ENCODE measurements around the gene NEURL1. TPM values are rescaled to one million over a fixed set of nuclear protein-coding genes. Genes with fewer than 3 reads are reported as not detected.

The NEURL1 gene
- total RNA-seq, 1 donor from 2014 or later, result 1.8 TPM

DNA sequence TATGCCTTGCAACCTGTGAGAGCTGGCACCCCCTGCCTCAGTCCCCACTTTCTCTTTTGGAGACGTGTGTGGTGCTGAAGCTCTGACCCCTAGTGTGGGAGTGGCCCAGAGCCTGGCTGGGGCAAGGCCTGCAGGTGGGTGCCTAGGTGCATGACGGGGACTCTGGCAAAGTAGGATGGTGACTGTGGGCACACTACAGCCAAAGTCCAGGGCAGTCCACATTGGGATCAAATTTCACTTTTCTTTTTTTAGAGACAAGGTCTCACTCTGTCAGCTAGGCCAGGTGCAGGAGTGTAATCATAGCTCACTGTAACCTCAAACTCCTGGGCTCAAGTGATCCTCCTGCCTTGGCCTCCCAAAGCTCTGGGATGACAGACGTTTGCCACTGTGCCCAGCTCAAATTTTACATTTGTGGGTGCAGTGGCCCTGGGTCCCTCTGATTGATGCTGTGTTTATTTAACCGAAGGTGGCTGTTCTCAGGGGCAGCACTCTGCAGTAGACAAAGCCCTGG is 52.3 kb downstream of the NEURL1 start:
- no peak overlapping the region for H3K27ac Mint-ChIP-seq (ENCODE audit: unreplicated experiment)
- TF ChIP-seq, protein P1, sequence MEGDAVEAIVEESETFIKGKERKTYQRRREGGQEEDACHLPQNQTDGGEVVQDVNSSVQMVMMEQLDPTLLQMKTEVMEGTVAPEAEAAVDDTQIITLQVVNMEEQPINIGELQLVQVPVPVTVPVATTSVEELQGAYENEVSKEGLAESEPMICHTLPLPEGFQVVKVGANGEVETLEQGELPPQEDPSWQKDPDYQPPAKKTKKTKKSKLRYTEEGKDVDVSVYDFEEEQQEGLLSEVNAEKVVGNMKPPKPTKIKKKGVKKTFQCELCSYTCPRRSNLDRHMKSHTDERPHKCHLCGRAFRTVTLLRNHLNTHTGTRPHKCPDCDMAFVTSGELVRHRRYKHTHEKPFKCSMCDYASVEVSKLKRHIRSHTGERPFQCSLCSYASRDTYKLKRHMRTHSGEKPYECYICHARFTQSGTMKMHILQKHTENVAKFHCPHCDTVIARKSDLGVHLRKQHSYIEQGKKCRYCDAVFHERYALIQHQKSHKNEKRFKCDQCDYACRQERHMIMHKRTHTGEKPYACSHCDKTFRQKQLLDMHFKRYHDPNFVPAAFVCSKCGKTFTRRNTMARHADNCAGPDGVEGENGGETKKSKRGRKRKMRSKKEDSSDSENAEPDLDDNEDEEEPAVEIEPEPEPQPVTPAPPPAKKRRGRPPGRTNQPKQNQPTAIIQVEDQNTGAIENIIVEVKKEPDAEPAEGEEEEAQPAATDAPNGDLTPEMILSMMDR (conservative IDR thresholded peaks at IDR 0.05), result no peak
- peaks cover 5% of the 10 kb centered on the region for H3K27me3 Mint-ChIP-seq (ENCODE audit: low read depth)
- H3K36me3 Mint-ChIP-seq (ENCODE audit: low read depth), result no peaks in the 10 kb centered on the region
- H3K9me3 Mint-ChIP-seq, result no peaks in the 10 kb centered on the region
- no peak for DNase-seq (ENCODE audit: low read depth, low spot score)
- H3K4me3 Mint-ChIP-seq, result no peak overlapping the region
- peaks cover 16% of the 10 kb centered on the region for H3K4me1 Mint-ChIP-seq

DNA sequence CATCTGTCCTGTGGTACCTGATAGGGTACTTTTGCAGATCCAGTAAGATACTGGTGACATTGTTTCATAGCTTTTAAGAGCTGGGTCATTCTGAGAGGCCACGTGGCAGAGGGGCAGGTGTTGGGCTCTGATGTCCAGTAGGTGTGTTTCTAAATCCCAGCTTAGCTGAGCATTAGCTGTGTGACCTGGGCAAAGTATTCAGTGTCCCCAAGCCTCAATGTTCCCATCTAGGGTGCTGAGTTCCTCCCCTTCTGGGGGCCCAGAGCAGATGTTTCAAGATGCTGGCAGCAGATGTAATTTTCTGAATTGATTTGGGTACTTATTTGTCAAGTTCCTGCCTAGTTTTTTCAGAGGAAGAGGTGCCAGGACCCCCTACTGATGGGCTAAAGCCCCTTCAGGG is 52.9 kb downstream of the NEURL1 start:
- TF ChIP-seq, protein P1 (conservative IDR thresholded peaks at IDR 0.05), result no peak
- H3K9me3 Mint-ChIP-seq, result no peaks in the 10 kb centered on the region
- no peak overlapping the region for H3K27ac Mint-ChIP-seq (ENCODE audit: unreplicated experiment)
- peaks cover 16% of the 10 kb centered on the region for H3K4me1 Mint-ChIP-seq
- H3K36me3 Mint-ChIP-seq (ENCODE audit: low read depth), result no peaks in the 10 kb centered on the region
- no peak for DNase-seq (ENCODE audit: low read depth, low spot score)
- H3K4me3 Mint-ChIP-seq, result no peak overlapping the region
- peaks cover 2% of the 10 kb centered on the region for H3K27me3 Mint-ChIP-seq (ENCODE audit: low read depth)

DNA sequence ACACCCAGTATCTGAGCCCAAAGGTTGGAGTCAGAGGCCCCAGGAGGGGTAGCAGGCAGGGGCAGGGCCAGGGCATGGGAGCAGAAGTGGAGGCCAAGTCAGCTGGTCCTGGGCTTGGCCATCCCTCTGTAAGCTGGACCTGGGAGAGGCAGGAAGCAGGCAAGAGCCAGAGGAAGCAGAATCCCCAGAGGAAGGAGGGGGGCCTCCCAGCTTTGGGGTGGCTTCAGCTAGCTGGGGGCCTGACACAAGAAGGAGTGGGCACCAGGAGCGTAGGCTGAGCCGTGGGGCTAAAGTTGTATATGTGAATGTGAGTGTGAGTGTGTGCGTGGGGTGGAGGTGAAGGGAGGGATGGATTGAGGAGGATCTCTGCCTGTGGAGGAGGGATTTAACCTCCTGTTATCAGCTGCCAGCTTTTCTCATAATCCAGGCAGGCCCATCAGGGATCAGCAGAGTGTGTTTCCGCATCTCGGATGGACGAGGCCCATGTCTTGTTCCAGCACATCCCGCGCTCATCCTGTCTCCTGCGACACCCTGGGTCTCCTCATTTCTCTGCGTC is 54.0 kb downstream of the NEURL1 start:
- Mint-ChIP-seq H3K27ac (ENCODE audit: unreplicated experiment) (peak overlapping the region; percentile 12), H3K9me3 (no peaks in the 10 kb centered on the region), H3K4me1 (peaks cover 16% of the 10 kb centered on the region), H3K36me3 (ENCODE audit: low read depth) (no peaks in the 10 kb centered on the region), H3K4me3 (no peak overlapping the region), H3K27me3 (ENCODE audit: low read depth) (peaks cover 2% of the 10 kb centered on the region)
- TF ChIP-seq, protein P1 (conservative IDR thresholded peaks at IDR 0.05), result no peak
- DNase-seq (ENCODE audit: low read depth, low spot score), result no peak

DNA sequence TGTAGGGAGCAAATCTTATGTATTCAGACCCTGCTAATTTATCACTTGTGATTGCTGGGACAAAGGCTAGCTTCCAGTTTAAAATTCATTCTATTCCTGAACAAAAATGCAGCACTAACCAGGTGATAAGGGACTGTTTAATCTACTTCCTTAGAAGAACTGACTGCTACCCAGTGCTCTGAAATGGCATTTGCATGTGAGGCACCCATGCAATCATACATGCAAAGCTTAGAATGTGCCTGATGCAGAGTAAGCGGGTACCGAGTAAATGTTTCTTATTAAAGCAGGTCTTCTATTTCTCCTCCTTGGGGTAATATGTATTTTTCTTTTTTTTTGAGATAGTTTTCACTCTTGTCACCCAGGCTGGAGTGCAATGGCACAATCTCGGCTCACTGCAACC is 54.5 kb downstream of the NEURL1 start:
- DNase-seq (ENCODE audit: low read depth, low spot score), result no peak
- H3K27me3 Mint-ChIP-seq (ENCODE audit: low read depth), result peaks cover 2% of the 10 kb centered on the region
- no peak overlapping the region for H3K4me3 Mint-ChIP-seq
- H3K36me3 Mint-ChIP-seq (ENCODE audit: low read depth), result no peaks in the 10 kb centered on the region
- H3K4me1 Mint-ChIP-seq, result peaks cover 10% of the 10 kb centered on the region
- TF ChIP-seq, protein P1 (conservative IDR thresholded peaks at IDR 0.05), result no peak
- H3K9me3 Mint-ChIP-seq, result no peaks in the 10 kb centered on the region
- no peak overlapping the region for H3K27ac Mint-ChIP-seq (ENCODE audit: unreplicated experiment)

DNA sequence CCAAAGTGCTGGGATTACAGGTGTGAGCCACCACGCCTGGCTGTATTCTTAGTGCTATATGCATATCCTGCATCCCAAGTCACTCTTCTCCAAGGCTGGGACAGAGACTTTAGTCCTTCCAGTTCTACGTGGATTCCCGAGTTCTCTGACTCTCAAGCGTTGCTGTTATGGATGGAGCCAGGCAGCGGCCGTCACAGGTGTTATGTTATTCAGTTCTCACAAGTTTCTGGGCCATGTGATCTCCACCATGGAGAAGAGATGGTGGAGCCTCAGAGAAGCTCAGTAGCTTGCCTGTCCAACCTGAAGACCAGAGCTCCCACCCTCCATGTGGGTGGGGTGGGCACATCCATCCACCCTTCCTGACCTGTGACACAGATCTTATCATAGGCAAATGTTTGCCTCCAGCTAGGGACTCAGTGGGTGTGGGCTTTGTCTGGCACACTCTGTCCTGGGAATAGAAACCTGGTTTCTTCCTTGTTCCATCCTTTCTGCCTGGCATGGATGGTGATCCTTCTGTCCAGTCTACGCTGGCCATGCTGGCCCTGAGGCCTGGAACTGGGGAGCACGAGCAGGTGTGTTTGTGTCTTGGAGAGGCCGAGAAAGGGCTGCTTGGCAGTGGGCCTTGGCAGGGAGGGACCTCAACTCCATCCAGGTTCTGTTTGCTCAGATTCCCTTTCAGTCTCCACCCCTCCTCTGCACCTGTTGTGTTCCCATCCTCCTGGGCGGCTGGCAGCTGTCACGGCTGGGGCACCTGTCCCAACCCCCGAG is 55.3 kb downstream of the NEURL1 start:
- Mint-ChIP-seq H3K27me3 (ENCODE audit: low read depth) (no peaks in the 10 kb centered on the region), H3K9me3 (no peaks in the 10 kb centered on the region), H3K36me3 (ENCODE audit: low read depth) (no peaks in the 10 kb centered on the region), H3K4me3 (no peak overlapping the region), H3K27ac (ENCODE audit: unreplicated experiment) (peak overlapping the region; percentile 19), H3K4me1 (peaks cover 4% of the 10 kb centered on the region)
- DNase-seq (ENCODE audit: low read depth, low spot score), result no peak
- TF ChIP-seq, protein P1 (conservative IDR thresholded peaks at IDR 0.05), result no peak
